OCI-LY1 (cell line): ENCODE measurements around the gene YBEY.

ENCODE experiments used
- CTCF ChIP-seq: fragments of 200-600 bp; sonication (generic), shearing (Covaris generic); IDR thresholded peaks from 2 replicates; pipeline ENCODE4 v1.5.1; 2017; ENCODE audit warnings: mild to moderate bottlenecking, antibody characterized with exemption, low read length, moderate library complexity, mixed read lengths
- EZH2 ChIP-seq: fragments of 200-600 bp; sonication (generic), shearing (Covaris generic); IDR thresholded peaks from 2 replicates; pipeline ENCODE4 v1.8.0; 2017; ENCODE audit warnings: borderline replicate concordance, mixed run types, mild to moderate bottlenecking, antibody characterized with exemption, low read length, moderate library complexity, mixed read lengths

GRCh38 chr21:46294647-46295176, 8.6 kb downstream of the YBEY start:
- no peak for TF ChIP-seq CTCF
- TF ChIP-seq EZH2: no peak
